HG03135 (cell line): ENCODE measurements around the gene DUS3L.
"Not testable (repeated sequence)": the region's sequence is repeated elsewhere in the genome, so short reads cannot be mapped to it uniquely, and the experiment has no call there.

Experiments
- ATAC-seq: cut with Tn5 transposase; IDR thresholded peaks from one replicate; pipeline ENCODE4 v1.9.1; 2021; ENCODE audit warnings: mild to moderate bottlenecking, moderate library complexity; ENCODE audit not compliant: unreplicated experiment

The DUS3L gene

GRCh38 chr19:5800361-5801270 lies 9.7 kb upstream of the DUS3L start:
- no peak for ATAC-seq

- no peak for ATAC-seq
Observed at GRCh38 chr19:5799247-5800241, 8.6 kb upstream of the DUS3L start.

- ATAC-seq: no peak
Observed at GRCh38 chr19:5798244-5798643, 7.3 kb upstream of the DUS3L start.

- ATAC-seq: no peak
Observed at GRCh38 chr19:5795382-5795919, 4.5 kb upstream of the DUS3L start.

- no peak for ATAC-seq
Observed at GRCh38 chr19:5793188-5793587, 2.2 kb upstream of the DUS3L start.

GRCh38 chr19:5792224-5792623 lies 1.3 kb upstream of the DUS3L start:
- no peak for ATAC-seq

- ATAC-seq: no peak
Observed at GRCh38 chr19:5789886-5790558, 941 bp downstream of the DUS3L start.

- ATAC-seq: no peak
Observed at GRCh38 chr19:5789351-5789761, 1.6 kb downstream of the DUS3L start.

GRCh38 chr19:5788422-5788821 lies 2.5 kb downstream of the DUS3L start:
- no peak for ATAC-seq

- ATAC-seq: no peak
Observed at GRCh38 chr19:5787409-5788182, 3.4 kb downstream of the DUS3L start.

- ATAC-seq: no peak
Observed at GRCh38 chr19:5786593-5787408, 4.2 kb downstream of the DUS3L start.

GRCh38 chr19:5785423-5785822 lies 5.5 kb downstream of the DUS3L start:
- no peak for ATAC-seq

GRCh38 chr19:5784581-5785147 lies 6.3 kb downstream of the DUS3L start, which contains the start of gene PRR22:
TSS of gene PRR22 (minus strand) at chr19:5784746. CDS start at chr19:5784660, 86 bp downstream.
- no peak for ATAC-seq

- ATAC-seq: no peak
Observed at GRCh38 chr19:5782945-5783919, 7.7 kb downstream of the DUS3L start.

- no peak for ATAC-seq
Observed at GRCh38 chr19:5782322-5782721, 8.6 kb downstream of the DUS3L start.

GRCh38 chr19:5780916-5781315 lies 10.0 kb downstream of the DUS3L start:
- ATAC-seq: not testable (repeated sequence)

- ATAC-seq: no peak
Observed at GRCh38 chr19:5778402-5778801, 12.6 kb downstream of the DUS3L start.
